ENCODE measurements around the gene PRKCA. TPM values are rescaled to one million over a fixed set of nuclear protein-coding genes. Genes with fewer than 3 reads are reported as not detected.

The PRKCA gene
- total and polyA plus RNA-seq, 10 of the 15 experiments (the other 5 are each of a cell fraction or from before 2014, with no cell fraction given), result 0.11 to 14.6 (median 0.72) TPM

- no peak for TF ChIP-seq ZNF687 (IDR thresholded peaks at IDR 0.05)
- no peak for TF ChIP-seq ZNF384 (IDR thresholded peaks at IDR 0.05; ENCODE audit: borderline replicate concordance, low read depth, low read length)
- TF ChIP-seq RAD21 (IDR thresholded peaks at IDR 0.05; ENCODE audit: insufficient read depth, low read depth, low read length), result no peak
- TF ChIP-seq, protein P1, sequence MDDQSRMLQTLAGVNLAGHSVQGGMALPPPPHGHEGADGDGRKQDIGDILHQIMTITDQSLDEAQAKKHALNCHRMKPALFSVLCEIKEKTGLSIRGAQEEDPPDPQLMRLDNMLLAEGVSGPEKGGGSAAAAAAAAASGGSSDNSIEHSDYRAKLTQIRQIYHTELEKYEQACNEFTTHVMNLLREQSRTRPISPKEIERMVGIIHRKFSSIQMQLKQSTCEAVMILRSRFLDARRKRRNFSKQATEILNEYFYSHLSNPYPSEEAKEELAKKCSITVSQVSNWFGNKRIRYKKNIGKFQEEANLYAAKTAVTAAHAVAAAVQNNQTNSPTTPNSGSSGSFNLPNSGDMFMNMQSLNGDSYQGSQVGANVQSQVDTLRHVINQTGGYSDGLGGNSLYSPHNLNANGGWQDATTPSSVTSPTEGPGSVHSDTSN (IDR thresholded peaks at IDR 0.05; ENCODE audit: insufficient replicate concordance, low read depth, low read length), result no peak
- TF ChIP-seq ZNF592 (IDR thresholded peaks at IDR 0.05), result no peak
These were observed 283.1 kb downstream of the PRKCA start (continued) for GRCh38 chr17:66585472-66585871.

All from GM12878 (cell line).